HG03521 (cell line): ENCODE measurements around the gene BCL11B.

Experiments used
- ATAC-seq: cut with Tn5 transposase; IDR thresholded peaks from one replicate; pipeline ENCODE4 v1.9.1; 2021; ENCODE audit warnings: mild to moderate bottlenecking, moderate library complexity; ENCODE audit not compliant: unreplicated experiment

BCL11B gene

DNA sequence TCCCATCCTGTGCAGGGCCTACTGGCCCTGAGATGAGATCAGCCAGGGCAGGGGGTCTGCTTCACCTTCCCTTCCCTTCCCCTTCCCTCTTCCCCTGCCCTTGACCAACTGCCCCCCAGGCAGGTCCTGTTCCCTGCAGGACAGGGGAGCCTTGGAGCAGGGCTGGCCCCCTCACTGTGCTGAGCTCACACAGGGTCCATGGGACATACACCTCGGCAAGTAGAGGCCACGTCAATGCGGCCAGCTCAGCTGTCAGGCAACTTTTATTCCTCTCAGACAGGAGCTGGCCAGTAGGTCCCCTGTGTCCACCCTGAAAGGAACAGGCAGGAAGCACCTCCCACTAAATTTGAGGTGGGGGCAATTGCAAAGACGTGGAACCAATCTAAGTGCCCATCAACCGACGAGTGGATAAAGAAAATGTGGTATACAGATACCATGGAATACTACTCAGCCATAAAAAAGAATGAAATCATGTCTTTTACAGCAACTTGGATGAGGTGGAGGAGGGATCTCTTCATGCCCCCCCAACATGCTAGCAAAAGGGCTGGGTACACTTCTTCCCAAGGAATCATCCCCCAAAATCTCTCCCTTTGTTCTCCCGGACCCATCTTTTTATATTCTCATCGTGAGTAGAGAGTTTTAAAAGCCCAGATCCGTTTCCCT, 148.7 kb downstream of the BCL11B start:
- ATAC-seq: no peak

DNA sequence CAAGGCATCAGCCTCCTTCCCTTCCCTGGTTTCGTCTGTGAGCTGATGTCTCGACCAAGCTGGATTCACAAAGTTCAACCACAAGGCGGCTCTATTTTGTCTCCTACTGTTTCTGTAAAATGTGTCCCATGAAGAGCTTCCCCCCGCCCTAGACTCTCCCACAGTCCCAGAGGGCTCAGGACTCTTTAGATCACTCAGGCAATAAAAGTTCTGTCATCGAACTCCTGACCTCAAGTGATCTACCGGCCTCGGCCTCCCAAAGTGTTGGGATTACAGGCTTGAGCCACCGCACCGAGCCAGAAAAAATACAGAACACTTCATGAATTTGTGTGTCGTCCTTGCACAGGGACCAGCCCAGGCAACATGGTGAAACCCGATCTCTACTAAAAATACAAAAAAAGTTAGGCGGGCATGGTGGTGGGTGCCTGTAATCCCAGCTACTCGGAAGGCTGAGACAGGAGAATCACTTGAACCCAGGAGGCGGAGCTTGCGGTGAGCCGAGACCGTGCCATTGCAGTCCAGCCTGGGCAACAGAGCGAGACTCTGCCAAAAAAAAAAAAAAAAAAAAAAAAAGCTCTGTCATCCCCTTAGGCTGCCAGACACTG, 149.4 kb downstream of the BCL11B start:
- ATAC-seq: no peak

DNA sequence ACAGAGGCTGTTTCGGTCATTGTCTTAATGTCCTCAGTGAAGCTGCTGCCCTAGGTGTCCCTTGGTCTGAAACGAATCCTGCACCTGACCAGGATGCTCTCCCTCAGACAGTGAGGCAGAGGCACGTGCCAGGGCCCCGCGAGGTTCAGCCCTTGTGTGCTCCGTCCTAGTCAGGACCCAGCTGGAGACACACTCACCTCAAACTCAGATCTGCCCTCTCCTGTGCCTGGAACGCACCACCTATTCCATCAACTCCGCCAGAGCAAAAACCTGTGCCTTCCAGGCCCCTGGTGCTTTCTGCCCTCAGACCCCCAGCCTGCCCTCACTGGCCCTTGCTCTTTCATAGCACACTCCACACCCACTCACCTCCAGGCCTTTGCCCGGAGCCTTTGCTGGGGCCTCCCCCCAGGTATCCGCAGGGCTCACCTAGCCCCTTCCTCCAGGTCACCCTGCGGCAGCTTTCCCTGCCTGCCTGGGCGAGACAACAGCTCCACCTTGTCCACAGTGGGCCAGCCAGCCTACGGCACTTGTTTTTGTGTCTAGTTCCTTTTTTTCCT, 150.6 kb downstream of the BCL11B start:
- ATAC-seq: no peak

DNA sequence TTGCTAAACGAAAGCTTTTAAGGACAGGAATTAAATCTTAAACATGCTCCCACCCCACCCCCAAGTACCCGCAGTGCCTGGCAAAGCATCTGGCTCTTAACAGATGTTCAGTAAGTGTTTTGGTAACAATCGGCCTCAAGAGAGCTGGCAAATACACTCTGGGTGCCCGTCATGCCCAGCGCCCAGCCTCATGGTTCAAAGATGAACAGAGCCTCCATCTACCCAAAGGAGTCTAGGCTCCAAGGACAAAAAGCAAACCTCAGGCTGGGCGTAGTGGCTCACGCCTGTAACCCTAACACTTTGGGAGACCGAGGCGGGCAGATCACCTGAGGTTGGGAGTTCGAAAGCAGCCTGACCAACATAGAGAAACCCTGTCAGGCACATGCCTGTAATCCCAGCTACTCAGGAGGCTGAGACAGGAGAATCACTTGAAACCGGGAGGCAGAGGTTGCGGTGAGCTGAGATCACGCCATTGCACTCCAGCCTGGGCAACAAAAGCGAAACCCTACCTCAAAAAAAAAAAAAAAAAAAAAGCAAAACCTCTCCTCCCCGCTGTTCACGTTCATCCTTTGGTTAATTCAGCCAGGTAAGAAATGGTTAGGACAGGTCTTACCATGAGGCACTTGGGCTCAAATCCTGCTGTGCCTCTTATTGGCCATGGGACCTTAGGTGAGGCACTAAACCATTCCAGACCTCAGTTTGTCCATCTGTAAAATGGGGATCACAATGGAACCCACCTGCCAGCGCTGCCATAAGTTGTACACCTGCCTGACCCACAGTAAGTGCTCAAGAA, 151.3 kb downstream of the BCL11B start:
- ATAC-seq: no peak

DNA sequence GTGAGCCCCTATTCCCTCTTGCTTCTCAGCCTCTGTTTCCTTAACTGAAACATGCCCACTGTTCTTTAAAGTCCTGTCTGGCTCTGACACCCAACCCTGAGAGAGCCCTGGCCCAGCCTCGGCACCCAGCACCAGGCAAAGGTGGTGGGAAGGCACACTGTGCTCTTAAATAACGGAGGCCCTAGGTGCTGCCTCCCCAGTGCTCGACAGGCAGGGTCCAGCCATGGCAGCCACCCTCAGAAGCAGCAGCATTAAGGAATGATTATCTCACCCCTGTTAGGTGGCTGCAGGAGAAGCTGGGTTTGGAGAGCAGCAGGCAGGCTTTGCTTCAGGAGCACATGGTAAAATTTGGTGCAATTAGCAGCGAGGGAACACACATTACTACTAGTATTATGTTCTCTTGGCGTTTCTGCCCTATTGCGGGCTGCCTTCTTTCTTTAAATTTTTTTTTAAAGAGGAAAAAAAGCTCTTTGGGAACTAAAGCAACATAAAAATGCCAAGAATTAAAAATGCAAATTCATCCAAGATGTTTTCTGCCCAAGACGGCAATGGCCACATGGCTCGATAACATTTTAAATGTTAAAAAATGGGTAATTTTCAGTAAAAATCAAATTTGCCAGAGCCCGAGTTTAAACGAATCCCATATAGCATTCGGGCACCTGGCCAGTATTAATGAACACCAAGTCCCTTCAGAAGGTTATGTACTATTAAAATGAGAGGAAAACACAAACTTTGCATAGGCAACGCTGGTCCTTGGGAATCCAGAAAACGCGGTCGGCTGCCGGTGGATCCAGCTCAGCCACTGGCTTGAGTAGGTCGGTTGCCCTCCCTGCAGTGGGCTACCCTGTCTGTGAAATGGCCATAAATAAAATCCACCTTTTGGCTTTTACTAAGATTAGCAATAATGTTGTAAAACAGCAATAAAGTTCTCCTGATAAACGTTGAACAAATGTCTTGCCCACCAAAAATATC, 152.2 kb downstream of the BCL11B start:
- ATAC-seq: no peak
